GM18505 (cell line): ENCODE measurements around the gene COCH.
A peak's percentile ranks its signal among the peaks of the same experiment; 100 is the strongest.

ENCODE experiments used
- ATAC-seq: cut with Tn5 transposase; IDR thresholded peaks from one replicate; pipeline ENCODE4 v1.9.1; 2021; ENCODE audit not compliant: unreplicated experiment
- POLR2A ChIP-seq: IDR thresholded peaks from 4 replicates; pipeline ENCODE4 v1.6.1; 2011; ENCODE audit warnings: borderline replicate concordance; ENCODE audit not compliant: insufficient read depth, insufficient read length; ENCODE audit errors: extremely low read depth

Gene COCH

DNA sequence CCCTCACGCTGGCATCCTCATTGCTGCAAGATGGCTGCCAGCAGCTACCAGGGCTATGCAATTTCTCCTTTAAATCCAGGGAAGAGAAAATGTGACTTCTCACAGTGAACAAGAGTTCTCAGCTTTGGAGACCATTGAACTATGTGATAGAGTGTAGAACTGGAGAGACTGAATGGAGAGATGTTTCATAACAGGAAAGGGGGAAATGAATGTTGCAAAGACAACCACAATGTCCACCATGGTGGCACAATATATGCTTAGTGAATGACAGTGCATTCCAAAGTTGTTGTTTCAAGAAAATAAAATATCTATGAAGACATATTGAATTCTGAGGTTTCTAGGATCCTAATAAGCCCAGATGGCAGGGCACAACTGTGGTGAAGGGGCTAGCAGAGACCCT lies 13.2 kb upstream of the COCH start:
- ATAC-seq: no peak
- TF ChIP-seq POLR2A: no peak

DNA sequence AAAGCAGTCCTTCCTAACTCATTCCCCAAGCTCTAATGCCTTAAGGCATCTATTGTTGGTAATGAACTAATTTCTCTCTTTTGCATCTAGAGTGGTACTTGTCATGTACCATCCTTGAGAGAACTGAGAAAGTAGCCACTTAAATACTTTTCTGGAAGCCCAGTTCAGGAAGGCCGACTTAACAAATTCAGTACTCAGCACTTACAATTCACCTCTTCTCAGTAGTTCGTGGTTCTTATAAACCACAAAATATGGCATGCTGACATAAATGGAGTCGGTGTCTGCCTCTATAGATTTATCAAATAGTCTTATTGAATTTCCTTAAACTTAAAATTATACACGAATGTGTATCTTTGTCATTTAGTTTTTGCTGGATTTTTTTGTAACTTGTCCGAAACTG lies 9.4 kb upstream of the COCH start:
- no peak for ATAC-seq
- TF ChIP-seq POLR2A: no peak

DNA sequence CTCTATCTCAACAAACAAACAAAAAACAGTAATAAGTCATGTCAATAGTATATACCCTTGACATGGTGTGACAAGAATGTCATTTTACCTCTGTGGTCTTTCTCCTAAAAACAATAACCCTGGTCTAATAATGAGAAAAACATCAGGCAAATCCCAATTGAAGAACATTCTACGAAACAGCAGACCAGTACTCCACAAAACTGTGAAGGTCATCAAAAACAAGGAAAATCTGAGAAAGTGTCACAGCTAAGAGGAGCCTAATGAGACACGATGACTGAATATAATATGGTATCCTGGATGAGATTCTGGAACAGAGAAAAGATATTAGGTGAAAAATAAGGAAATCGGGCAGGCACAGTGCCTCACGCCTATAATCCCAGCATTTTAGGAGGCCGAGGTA lies 5.6 kb upstream of the COCH start:
- no peak for ATAC-seq
- TF ChIP-seq POLR2A: no peak

DNA sequence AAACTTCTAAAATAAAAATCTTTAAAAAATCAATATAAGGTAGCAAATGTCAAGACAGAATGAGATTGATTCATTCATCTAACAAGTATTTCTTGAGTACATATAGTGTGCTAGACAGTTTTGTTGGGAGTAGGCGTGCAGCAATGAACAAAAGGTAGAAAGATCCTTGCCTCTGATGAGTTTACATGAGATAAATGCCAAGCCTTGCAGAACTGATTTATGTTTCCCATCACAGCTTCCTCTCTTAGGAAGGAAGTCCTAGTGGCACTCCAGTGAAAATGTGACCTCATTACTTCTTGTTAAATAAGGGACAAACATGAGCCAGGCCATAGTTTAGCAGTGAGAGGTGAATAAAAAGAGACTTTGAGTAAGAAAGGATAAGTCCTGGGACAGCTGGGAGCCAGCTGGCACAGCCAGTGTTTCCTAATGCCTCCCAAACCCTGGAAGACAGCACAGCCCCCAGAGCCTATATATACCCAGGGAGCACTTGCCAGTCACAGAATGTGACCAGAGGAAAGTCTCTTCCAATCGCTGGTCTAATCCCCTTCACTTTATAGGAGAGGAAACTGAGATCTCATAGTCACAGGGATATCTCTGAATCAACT lies 4.7 kb upstream of the COCH start:
- TF ChIP-seq POLR2A: no peak
- no peak for ATAC-seq

DNA sequence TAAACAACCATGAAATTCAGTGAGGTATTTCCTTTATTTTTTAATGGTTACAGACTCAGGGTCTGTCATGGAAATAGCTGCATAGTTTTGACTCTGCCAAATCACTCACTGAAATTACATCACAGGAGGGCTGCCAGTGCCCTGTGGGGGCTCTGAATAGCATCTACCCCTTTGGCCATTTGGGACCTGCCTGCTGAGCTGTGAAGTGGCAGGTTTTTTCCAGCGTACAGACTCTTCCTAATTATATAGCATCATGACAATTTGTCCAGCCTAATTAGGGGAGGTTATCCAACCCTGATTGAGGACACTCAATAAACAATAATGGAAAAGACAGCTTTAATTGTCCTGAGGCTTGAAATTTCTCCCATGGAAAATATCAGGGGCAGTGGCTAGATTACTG lies 1.8 kb upstream of the COCH start:
- no peak for TF ChIP-seq POLR2A
- no peak for ATAC-seq

DNA sequence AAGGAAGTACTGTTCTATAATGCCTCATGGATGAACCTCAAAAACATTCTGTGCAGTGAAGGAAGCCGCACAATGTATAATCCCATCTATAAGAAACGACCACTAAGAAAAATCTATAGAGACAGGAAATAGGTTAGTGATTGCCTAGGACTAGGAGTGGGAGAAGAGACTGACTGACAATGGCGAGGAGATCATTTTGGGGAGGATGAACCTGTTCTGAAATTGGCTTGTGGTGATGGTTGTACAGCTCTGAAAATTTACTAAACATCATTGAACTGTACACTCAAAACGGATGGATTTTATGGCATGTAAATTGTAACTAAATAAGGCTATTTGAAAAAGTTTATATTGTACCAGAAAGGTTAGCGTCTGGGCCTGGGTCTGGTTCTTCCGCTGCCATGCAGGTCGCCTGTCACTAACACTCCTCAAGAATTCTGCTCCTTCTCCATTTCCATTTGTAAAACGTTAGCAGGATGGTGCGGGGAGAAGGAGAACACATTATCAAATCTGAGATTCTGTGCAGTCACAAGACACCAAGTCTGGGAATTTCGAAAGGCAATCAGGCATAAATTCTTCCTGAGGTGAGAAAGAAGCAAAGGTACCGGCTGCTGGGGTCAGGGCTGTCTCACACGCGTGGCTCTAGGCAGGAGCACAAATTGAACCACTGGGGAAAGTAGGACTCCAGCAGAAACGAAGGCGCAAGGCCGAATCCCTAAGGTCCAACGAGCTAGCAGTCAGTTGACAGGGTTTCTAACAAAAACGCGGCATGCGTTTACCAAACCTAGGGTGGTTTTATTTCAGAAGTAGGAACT lies 845 bp upstream of the COCH start:
- no peak for ATAC-seq
- TF ChIP-seq POLR2A: no peak

DNA sequence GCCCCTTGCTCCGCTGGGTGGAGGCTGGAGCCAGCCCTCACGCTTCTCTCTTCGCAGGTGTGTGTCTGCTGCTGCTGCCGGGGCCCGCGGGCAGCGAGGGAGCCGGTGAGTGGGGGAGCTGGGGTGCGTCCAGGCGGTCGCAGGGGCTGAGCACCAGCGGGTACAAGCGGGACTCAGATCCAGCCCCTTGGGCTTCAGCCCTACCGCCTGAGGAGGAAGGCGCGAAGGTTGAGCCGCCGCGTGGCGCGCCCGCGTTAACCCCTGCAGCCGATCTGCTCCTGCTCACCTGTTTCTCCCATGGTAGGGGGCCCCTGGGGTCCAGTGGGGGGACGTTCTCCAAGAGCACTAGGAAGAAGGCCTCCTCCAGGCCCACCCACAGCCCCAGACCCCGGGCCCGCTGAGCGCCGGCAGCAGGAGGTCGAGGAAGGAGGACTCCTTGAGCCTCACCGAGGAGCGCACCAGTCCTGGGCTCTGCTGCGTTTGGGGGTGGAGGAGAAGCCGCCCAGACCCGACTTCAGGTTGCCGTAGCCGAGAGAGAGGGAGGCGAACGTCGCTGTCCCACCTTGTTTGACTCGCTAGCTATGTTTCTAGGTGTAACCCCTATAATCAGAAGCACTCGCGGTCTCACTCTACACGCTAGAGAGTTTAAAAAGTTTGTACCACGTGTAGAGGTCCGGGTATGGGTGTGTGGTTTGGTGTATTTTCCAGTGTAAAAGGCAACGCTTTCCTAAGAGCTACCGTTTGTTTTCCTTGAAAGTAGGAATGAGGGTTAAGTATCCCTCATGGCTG lies 834 bp downstream of the COCH start:
- no peak for TF ChIP-seq POLR2A
- ATAC-seq: peak; percentile 29

DNA sequence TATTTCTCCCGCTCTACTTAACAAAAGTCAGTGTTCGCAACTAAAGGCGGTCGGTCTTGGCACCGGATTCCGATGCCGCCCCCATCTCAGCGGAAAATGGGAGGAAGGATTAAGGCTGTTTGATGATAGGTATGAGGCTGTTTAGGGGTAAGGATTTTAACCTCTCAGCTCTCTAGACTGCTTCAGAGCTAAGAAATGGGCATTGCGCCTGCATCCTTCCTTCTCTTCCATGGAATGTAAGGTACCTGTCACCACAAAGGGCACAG lies 1.4 kb downstream of the COCH start:
- no peak for TF ChIP-seq POLR2A
- ATAC-seq: no peak

DNA sequence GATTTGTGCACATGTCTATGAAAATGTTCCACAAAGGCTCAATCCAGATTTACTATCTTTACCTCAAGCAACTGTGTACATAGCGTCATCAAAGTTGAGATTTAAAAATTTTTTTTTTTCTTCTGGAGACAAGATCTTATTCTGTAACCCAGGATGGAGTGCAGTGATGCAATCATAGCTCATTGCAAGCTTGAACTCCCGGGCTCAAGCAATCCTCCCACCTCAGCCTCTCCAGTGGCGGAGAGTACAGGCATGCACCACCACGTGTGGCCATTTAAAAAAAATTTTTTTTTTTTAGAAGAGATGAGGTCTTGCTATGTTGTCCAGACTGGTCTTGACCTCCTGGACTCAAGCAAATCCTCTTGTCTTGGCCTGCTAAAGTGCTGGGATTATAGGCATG lies 2.3 kb downstream of the COCH start:
- ATAC-seq: no peak
- TF ChIP-seq POLR2A: no peak

DNA sequence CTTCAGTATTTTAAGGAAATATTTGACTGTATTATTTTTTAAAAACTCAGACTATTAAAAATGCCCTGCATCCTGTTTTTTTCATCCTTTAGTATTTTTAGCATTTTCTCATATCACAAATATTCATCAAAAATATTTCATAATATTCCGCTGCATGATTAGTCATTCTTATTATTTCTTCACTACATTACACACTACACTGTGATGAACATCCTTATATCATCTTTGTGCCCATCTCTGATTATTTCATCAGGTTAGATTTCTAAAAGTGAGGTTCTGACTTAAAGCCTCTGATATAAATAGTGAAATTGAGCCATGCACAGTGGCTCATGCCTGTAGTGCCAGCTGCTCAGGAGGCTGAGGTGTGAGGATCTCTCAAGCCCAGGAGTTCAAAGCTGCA lies 8.1 kb downstream of the COCH start:
- TF ChIP-seq POLR2A: no peak
- ATAC-seq: no peak

DNA sequence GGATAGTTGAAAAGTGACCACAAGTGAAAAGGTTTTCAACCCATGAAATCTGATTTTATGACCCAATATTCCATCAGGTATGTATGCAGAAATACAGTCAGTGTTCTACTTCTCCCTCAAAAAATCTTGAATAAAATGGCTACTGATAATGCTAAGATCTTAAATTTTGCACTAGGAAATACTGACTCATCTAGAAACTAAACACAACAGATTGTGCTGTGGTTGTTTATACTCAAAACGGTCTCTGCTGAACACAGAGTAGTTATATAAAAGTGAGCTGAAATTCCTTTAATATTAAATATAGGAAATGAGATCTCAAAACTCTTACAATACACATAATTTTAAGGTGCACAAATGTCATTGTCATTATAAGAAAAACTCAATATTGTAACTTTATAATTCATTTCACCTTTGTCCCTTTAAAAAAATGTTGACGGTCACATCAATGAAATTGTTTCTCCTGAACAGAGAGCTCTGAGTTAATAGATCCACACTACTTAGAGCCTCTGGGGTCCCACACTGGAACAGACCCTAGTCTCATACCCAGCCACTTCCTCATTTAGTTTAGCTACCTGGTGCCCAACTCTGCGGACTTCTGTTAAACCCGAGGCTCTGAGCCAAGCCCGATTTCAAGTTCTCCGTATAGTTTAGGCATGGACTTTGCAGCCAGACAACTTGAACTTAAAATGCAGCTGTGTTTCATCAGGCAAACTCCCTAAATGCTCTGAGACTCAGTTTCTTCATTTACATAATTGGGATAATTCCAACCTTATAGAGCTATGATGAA lies 9.3 kb downstream of the COCH start:
- no peak for TF ChIP-seq POLR2A
- no peak for ATAC-seq

DNA sequence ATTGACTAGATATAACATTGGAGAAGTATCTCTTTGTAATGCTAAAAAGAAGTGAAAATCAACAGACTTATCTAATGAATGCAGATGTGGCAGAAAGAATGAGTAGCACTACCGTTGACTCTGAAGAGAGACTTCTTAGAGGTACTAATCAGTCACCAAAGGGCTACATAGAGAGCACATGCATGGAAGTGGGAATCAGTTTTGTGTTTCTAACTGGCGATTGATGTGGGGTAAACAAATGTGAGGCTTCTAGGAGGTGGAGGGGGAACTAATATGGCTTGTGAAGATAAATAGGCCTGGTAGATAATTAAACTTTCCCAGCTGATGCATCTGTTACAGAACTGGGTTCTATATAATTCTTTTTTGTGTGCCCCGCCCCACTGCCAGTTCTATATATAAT lies 10.5 kb downstream of the COCH start:
- no peak for ATAC-seq
- no peak for TF ChIP-seq POLR2A
